ENCODE data around the gene WDR74.

DNA sequence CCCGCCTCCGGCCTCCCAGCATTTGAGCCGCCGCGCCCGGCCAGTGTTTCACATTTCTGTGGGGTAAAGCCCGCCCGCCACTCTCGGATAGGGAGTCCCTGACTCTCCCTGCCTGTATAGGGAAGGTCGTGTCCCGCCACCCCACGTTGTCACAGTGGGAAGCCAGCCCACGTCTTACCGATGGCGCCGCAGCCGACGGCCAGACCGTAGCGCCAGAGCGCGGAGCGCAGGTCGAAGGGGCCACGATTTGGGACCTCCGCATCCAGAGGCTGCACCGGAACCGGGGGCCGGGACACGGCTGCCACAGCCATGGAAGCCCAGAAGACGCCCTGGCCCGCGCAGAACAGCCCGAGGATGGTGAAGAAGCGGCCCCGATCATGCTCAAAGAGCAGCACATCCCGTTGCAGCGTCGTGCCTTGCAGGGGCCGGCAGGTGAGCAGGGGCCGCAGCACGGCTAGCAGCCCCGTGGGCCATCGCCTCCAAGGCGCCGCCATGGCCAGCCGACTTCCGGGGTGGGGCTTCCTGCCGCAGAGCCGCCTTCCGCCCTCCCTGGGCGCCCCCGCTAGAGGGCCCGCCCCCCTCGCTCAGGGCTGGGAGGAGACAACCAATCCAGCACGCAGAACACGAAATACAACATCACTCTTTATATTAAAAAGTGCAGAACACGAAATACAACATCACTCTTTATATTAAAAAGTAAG lies 47.7 kb downstream of the WDR74 start, which contains the start of gene TMEM223:
- TF ChIP-seq POLR2AphosphoS5 (IDR thresholded peaks at IDR 0.05; ENCODE audit: low read depth, low read length) (peak; percentile 98), POLR2A (IDR thresholded peaks at IDR 0.05; ENCODE audit: low read depth, low read length) (peak; percentile 97), TAF1 (IDR thresholded peaks at IDR 0.05; ENCODE audit: borderline replicate concordance, low read depth, low read length) (peak; percentile 75)
